NCI-H345 treated with DMSO at 0.1 percent for 48 hours (cell line): Measurements from ENCODE around the gene CDT1.

ENCODE experiments used
- DNase-seq: peaks from one replicate; lab custom pipeline; 2025; ENCODE audit not compliant: unreplicated experiment; lab: John Stamatoyannopoulos, UW

CDT1 gene

GRCh38 chr16:88854306-88855111 lies 50.9 kb downstream of the CDT1 start:
- DNase-seq, result no peak

DNA sequence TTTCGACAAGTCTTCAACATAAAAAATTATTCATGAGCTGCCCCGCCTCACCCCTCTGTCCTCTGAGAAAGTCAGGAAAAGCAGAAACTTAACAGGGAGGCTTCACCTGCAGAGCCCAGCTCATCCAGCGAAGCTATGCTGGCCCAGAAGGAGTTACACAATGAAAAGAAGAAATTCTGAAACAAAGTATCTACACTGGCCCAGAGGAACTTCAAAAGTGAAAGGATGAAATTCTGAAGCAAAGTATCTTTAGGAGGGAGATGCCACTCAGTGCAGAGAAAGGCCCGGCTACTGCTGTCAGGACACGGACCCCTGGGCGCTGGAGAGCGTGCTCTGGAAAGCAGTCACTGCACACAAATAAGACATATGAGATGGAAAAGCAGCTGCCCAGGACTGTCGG lies 51.6 kb downstream of the CDT1 start:
- DNase-seq, result no peak

DNA sequence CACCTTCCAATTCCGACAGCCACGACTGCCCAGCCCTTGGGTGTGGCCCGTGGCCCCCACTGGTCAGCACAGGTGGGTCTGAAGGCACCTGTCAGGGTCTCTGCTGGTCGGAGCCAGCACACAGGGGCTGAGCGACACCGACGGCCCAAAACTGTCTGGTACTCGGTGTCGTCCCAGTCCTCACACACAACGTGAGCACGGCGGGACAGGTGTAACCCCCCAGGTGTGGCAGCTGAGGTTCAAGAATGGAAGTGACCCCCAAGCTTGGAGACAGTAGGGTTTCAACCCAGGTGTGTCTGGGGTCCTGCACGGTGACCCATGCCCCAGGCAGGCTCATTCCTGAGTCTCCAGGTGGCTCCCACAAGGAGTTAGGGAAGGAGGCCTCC lies 52.1 kb downstream of the CDT1 start:
- no peak for DNase-seq

DNA sequence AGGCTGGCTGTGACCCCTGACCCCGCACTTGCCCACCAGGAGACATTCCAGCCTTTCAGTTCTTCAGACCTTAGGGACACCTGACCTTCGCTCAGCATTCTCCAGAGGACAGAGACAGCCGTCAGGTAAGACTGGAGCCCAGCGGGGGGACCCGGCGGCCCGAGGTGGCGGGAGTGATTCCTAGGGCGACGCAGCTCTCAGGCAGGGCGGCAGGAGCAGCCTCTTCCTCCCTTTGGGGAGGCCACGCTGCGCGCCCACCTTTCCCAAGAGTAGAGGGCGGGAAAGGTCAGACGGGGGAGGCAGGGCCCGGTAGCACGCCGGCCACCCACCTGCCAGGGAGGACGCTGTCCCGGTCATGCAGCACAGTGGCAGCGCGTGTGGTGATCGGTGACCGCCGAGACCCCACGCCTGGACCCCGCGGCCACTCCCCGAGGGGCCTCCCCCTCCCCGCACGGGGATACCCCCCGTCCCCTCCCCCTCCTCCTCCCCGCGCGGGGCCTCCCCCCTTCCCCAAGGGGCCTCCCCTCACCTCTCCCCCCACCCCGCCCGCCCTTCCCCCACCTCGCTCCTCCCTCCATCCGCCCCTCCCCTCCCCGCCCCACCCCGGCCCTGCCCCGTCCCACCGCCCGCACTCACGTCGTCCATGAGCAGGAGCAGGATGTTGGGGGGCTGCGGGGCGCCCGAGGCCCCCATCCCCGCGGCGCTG lies 52.7 kb downstream of the CDT1 start:
- no peak for DNase-seq

- DNase-seq, result peak; percentile 85
Observed at GRCh38 chr16:88856828-88857727, 53.5 kb downstream of the CDT1 start, which contains the start of the genes GALNS and TRAPPC2L. Gene GALNS (minus strand): TSS chr16:88856947. CDS start chr16:88856877, 70 bp downstream. Gene TRAPPC2L (plus strand): TSS chr16:88857127. CDS start chr16:88857151, 24 bp downstream.

DNA sequence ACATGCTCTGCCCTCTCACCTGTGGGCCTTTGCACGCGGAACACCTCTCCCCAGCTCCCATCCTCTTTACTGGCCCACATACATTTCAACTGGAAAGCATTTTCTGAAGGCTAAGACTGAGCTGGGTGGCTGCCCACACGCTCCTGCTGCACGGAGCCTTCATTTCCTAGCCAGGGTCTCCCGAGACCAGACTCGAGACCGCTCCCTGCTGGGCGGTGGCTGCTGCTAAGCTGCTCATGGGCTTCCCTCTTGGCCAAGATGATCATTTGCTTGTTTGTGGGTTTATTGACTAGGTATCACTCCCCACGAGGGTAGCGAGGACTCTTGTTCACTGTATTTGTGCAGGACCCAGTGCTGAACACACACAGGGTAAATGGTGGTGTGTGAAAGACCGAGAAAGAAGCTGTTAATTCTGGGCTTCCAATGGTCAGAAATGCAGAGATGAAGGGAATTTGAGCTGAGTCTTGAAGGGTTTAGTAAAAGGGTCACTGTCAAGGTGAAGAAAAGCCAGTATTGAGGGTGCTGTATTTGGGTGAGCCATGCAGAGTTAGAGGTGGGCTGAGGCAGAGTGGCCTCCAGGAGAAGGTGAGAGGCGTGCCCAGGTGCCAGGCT lies 54.2 kb downstream of the CDT1 start:
- no peak for DNase-seq
